Ishikawa (cell line): ENCODE data around the gene CDH24.

ENCODE experiments used
- EP300 ChIP-seq: IDR thresholded peaks from 2 replicates; pipeline ENCODE4 v1.6.1; 2012; ENCODE audit warnings: borderline replicate concordance
- RAD21 ChIP-seq: IDR thresholded peaks from 2 replicates; pipeline ENCODE4 v1.6.1; 2012; ENCODE audit warnings: low read depth
- TAF1 ChIP-seq: IDR thresholded peaks from 2 replicates; pipeline ENCODE4 v1.6.1; 2012; ENCODE audit warnings: low read depth, mild to moderate bottlenecking
- YY1 ChIP-seq: IDR thresholded peaks from 2 replicates; pipeline ENCODE4 v1.6.1; 2012; ENCODE audit warnings: low read depth

DNA sequence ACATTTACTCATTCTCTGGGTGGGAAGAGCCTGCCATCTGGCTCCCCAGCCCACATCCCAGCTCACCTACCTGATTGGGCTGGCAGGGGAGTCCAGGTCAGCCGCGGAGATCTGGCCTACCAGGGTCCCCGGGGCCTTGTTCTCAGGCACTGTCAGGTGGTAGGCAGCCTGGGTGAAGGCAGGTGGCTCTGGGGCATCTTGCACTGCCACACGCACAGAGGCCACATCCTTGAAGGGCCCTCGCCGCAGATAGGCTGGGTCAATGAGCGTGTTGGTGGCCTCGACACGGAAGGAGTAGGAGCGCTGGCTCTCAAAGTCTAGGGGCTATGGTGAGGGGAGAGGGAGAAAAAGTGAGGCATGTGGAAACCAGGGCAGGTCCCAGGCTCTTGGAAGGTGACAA lies 3.9 kb downstream of the CDH24 start:
- TF ChIP-seq RAD21 (no peak), TAF1 (no peak), EP300 (no peak), YY1 (no peak)
